ENCODE measurements around the gene LRRTM4. TPM values are rescaled to one million over a fixed set of nuclear protein-coding genes. Genes with fewer than 3 reads are reported as not detected.
A peak's percentile ranks its signal among the peaks of the same experiment; 100 is the strongest.

LRRTM4 gene
- total RNA-seq, 6 donors from 2014 or later, result 0.29 to 0.61 TPM; not detected in 4

GRCh38 chr2:76748581-76749296 is 773.4 kb downstream of the LRRTM4 start:
- no peak for TF ChIP-seq CTCF (IDR thresholded peaks at IDR 0.05)
- TF ChIP-seq POLR2A (IDR thresholded peaks at IDR 0.05), result no peak
- TF ChIP-seq POLR2AphosphoS5 (IDR thresholded peaks at IDR 0.05), result no peak
- no peak for TF ChIP-seq EP300 (IDR thresholded peaks at IDR 0.05)

GRCh38 chr2:76745605-76746004 is 776.6 kb downstream of the LRRTM4 start:
- Histone ChIP-seq H3K27ac (no peak overlapping the region), H3K4me3 (no peak overlapping the region), H3K27me3 (no peaks in the 10 kb centered on the region), H3K9me3 (no peaks in the 10 kb centered on the region), H3K36me3 (no peaks in the 10 kb centered on the region), H3K4me1 (no peaks in the 10 kb centered on the region)
- DNase-seq, result no peak
- 84 to 88% methylated on average over 2 of the region's 2 CpGs for WGBS, 2 donors
- TF ChIP-seq POLR2AphosphoS5 (IDR thresholded peaks at IDR 0.05) (no peak), EP300 (IDR thresholded peaks at IDR 0.05) (no peak)
- no peak for ATAC-seq (ENCODE audit: low FRiP score in 2 of 2)

More at GRCh38 chr2:76748581-76749296, 773.4 kb downstream of the LRRTM4 start:
- Histone ChIP-seq H3K27me3 (no peaks in the 10 kb centered on the region), H3K4me3 (no peak overlapping the region), H3K9me3 (no peaks in the 10 kb centered on the region), H3K36me3 (no peaks in the 10 kb centered on the region), H3K27ac (no peak overlapping the region), H3K4me1 (no peaks in the 10 kb centered on the region)
- peak in 1 of 2 donors; percentile 46 for DNase-seq
- ATAC-seq (ENCODE audit: low FRiP score in 2 of 2), result no peak
- WGBS, 2 donors, result 85 to 89% methylated on average over 12 to 14 of the region's 14 CpGs

- H3K4me3 ChIP-seq, result no peak overlapping the region
- no peak for TF ChIP-seq CTCF (IDR thresholded peaks at IDR 0.05)
- no peak for TF ChIP-seq POLR2AphosphoS5 (IDR thresholded peaks at IDR 0.05)
- no peak for TF ChIP-seq POLR2A (IDR thresholded peaks at IDR 0.05)
- no peak for TF ChIP-seq EP300 (IDR thresholded peaks at IDR 0.05)
- H3K27me3 ChIP-seq, result no peaks in the 10 kb centered on the region
- no peaks in the 10 kb centered on the region for H3K36me3 ChIP-seq
- H3K9me3 ChIP-seq, result no peaks in the 10 kb centered on the region
- no peak for ATAC-seq (ENCODE audit: low FRiP score in 2 of 2)
- no peaks in the 10 kb centered on the region for H3K4me1 ChIP-seq
- H3K27ac ChIP-seq, result no peak overlapping the region
- WGBS, 2 donors, result 77 to 79% methylated on average over 1 of the region's 1 CpG
- no peak for DNase-seq
Measured at GRCh38 chr2:76737607-76738006, 784.6 kb downstream of the LRRTM4 start.

DNA sequence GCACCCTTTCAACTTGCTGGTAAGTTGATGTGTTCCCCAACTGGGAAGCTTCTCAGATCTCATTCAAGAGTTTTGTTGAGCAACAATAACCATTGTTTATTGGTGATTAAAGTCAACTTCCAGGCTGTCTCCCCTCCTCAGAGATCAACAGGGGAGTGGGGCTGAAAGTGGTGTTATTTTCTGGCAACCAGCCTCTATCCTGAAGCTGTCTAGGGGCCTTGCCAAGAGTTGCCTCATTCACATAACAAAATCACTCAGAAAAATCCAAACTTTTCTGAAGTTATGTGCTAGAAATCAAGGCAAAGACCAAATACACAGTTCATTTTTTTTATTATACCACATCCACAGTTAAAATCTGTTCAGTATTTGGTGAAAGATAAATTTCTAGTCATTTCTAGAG is 788.4 kb downstream of the LRRTM4 start:
- H3K27ac ChIP-seq, result no peak overlapping the region
- DNase-seq (no peak), ATAC-seq (ENCODE audit: low FRiP score in 2 of 2) (no peak)
- no peaks in the 10 kb centered on the region for H3K27me3 ChIP-seq
- no peaks in the 10 kb centered on the region for H3K4me1 ChIP-seq
- no peak overlapping the region for H3K4me3 ChIP-seq
- H3K36me3 ChIP-seq, result no peaks in the 10 kb centered on the region
- no peaks in the 10 kb centered on the region for H3K9me3 ChIP-seq
- no peak for TF ChIP-seq EP300 (IDR thresholded peaks at IDR 0.05)
- TF ChIP-seq POLR2AphosphoS5 (IDR thresholded peaks at IDR 0.05), result no peak
- TF ChIP-seq POLR2A (IDR thresholded peaks at IDR 0.05), result no peak
- no peak for TF ChIP-seq CTCF (IDR thresholded peaks at IDR 0.05)

GRCh38 chr2:76731157-76731556 is 791.0 kb downstream of the LRRTM4 start:
- no peak overlapping the region for H3K27ac ChIP-seq
- H3K4me1 ChIP-seq, result no peaks in the 10 kb centered on the region
- no peaks in the 10 kb centered on the region for H3K36me3 ChIP-seq
- 77 to 81% methylated on average over 4 of the region's 4 CpGs for WGBS, 2 donors
- no peak overlapping the region for H3K4me3 ChIP-seq
- no peak for TF ChIP-seq POLR2AphosphoS5 (IDR thresholded peaks at IDR 0.05)
- no peak for TF ChIP-seq CTCF (IDR thresholded peaks at IDR 0.05)
- TF ChIP-seq EP300 (IDR thresholded peaks at IDR 0.05), result no peak
- no peak for TF ChIP-seq POLR2A (IDR thresholded peaks at IDR 0.05)
- H3K9me3 ChIP-seq, result no peaks in the 10 kb centered on the region
- DNase-seq (no peak), ATAC-seq (ENCODE audit: low FRiP score in 2 of 2) (no peak)
- no peaks in the 10 kb centered on the region for H3K27me3 ChIP-seq

Data from upper lobe of left lung (tissue), 6 donors.